Measurements from ENCODE around the gene STXBP4.
A peak's percentile ranks its signal among the peaks of the same experiment; 100 is the strongest.

The STXBP4 gene, protein sequence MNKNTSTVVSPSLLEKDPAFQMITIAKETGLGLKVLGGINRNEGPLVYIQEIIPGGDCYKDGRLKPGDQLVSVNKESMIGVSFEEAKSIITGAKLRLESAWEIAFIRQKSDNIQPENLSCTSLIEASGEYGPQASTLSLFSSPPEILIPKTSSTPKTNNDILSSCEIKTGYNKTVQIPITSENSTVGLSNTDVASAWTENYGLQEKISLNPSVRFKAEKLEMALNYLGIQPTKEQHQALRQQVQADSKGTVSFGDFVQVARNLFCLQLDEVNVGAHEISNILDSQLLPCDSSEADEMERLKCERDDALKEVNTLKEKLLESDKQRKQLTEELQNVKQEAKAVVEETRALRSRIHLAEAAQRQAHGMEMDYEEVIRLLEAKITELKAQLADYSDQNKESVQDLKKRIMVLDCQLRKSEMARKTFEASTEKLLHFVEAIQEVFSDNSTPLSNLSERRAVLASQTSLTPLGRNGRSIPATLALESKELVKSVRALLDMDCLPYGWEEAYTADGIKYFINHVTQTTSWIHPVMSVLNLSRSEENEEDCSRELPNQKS

DNA sequence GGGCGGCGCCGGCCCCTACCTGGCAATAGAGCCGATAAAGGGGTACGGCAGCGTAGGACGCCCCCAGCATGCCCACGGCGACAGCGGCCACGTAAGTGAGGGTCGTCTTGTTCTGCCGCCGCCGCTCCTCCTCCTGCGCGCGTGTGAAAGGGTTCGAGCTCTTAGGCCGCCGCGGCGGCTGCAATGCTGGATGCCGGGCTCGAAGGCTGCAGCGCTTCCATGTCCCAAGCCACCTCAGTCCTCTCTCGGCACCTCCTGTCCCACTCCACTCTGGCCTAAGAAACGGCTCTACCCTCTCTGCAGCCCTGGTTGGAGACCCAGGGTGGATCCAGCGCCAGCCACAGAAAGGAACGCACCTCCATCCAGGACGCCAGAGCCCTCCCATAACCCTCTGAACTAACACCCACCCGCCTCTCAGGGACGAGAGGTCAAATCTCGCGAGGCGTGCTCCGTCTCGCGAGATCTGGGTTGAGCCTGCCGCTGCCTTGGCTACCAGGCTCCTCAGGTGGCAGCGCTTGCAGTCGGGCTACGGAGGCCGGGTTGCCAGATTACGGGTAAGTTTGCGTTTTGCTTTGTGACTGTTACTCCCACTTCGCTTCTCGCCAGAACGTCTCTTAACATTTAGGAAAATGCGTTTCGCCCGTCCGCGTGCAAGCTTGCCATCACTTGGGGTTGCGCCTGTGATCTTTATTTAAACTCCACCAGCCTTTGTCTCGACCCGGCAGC, at the start of gene STXBP4, which contains the start of gene COX11:
STXBP4 (plus strand) TSS at position 504 of the 726 bp plus-strand sequence. CDS start 17,455 bp downstream, outside the sequence.
COX11 (minus strand) TSS at position 393 of the 726 bp plus-strand sequence; CDS start at position 385, 8 bp downstream.
- peak; percentile 88 to 91 for DNase-seq (ENCODE audit: low read depth in 2 of 2)

DNA sequence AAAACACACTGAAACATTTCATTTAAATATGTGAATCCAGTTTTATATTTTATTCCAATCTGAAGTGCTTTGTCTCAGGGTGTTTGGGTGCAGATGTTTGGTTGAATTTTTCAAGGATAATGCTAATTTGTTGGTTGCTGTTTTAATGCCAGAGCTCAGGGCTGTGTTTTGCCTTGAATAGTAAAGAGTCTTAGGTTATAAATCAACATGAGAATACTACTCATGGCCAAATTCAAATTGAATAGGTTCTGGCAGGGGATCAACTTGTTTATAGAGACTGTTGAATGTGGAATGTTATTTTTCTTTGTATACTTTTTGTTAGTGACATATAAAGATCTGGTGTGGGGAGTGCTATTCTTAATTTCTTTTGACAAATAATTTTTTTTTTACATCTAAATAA, 49.1 kb upstream of the STXBP4 start:
- no peak for DNase-seq (ENCODE audit: low read depth in 2 of 2)

DNA sequence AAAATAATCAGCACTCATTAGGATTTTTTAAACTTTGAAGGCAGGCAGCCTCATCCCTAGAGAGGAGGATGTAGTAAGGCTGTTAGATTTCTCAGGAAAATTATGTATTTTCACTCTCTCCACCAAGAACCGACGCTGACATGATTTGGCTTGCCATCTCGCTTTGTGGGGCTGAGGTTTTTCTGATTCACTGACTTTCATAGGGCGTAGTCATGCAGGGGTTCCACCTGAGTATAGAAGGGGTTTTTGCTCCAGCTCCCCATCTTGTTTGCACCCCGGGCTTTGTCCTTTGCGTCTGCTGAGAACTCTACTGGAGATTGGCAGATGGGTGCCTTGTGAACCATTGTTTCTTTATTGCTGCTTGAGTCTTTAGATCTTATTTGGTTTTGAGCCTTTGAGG, 47.7 kb upstream of the STXBP4 start:
- no peak for DNase-seq (ENCODE audit: low read depth in 2 of 2)

DNA sequence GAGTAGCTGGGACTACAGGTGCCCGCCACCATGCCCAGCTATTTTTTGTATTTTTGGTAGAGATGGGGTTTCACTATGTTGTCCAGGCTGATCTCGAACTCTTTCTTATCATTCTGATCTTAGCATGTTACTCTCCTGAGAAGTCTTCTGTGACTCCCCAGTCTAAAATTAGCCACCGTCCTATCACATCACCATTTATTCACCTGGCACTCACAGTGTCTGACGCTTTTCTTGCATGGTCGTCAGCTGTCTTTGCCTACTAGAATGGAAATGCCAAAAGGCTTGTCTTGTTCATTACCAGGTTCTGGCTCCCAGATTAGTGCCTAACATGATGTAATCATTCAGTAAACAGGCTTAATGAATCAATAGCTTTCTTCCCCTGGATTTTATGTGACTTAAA, 44.2 kb upstream of the STXBP4 start:
- no peak for DNase-seq (ENCODE audit: low read depth in 2 of 2)

DNA sequence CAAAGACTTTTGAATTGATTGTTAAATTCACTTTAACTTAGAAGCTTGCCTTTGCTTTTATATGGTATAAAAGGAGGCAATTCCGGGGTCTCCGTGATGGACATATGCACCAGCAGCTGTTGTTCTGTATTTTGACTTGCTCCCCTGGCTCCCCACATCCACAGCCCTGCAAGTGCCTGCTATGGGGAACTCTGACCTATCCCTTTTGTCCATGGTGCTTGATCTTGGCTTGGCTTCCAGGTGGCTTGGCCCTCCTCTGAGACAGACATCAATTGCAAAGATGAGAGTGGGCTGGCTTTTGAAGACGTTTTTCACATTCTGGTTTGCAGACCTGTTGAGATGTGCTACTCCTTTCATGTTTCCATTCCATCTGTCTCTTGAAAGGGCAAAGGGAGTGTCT, 41.0 kb upstream of the STXBP4 start:
- DNase-seq (ENCODE audit: low read depth in 2 of 2): no peak

DNA sequence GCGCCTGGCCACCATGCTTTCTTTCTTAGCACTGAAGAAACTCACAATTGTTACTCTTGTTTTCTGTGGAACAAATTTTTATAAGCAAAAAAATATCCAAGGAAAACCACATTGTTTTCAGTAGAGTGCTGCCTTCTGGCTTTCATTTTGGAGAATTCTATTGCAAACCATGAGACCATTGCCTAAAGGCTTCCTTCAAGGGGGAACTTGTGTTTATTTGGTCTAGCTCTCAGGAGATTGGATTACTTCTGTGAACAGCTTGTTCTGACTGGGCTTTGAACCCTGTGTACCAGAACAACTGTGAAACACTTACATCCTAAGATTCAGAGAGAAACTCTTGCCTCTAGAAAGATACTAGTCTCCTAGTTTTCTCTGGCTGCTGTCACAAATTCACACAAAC, 35.9 kb upstream of the STXBP4 start:
- DNase-seq (ENCODE audit: low read depth in 2 of 2): no peak

DNA sequence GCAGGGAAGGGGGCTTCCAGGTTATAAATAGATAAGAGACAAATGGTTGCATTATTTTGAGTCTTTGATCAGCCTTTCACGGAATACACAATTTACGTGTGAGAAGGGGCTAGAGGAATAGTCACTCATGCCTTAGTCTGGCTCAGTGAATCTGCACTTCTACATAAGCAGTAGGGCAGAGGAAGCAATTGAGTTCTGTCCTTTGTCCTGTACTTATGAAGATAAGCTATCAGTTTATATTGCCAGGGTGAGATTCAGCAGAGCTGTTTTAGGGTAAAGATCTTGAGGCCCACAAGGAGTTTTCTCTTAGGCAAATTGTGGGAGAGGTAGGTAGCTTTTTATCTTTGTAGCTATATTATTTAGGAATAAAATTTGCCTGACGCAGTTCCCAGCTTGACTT, 34.6 kb upstream of the STXBP4 start:
- DNase-seq (ENCODE audit: low read depth in 2 of 2): no peak

DNA sequence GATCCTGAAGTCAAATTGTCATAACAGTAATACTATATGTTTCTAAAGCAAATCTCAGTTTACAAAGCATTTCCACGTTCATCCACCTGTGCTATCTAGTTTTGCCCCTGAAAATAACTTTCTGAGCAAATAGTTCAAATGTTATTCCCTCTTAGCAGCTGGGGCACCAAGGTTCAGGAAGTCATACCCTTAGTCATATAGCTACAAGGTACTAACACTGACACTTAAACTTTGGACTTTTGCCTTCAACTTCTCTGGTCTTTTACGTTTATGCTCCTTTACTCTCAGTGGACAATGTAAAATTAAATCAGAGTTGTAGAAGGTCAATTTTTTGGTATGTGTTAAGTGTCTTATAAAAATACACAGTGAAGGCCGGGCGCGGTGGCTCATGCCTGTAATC, 33.1 kb upstream of the STXBP4 start:
- DNase-seq (ENCODE audit: low read depth in 2 of 2): no peak

DNA sequence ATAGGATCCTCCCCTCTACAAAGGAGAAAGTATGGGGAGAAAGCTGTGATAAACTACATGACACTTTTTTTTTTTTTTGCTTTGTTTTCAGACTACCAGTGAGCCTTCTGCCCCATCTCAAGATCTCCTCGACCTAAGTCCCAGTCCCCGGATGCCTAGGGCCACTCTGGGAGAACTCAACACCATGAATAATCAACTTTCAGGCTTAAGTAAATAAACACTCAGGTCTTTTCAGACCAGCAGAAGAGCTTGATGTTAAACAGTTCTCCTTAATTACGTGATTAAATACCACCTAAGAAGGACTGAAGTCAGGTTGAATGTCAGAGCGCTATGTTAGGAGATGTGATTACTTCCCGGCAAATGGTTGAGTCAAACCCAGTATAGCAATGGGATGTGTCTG, 31.5 kb upstream of the STXBP4 start:
- no peak for DNase-seq (ENCODE audit: low read depth in 2 of 2)

DNA sequence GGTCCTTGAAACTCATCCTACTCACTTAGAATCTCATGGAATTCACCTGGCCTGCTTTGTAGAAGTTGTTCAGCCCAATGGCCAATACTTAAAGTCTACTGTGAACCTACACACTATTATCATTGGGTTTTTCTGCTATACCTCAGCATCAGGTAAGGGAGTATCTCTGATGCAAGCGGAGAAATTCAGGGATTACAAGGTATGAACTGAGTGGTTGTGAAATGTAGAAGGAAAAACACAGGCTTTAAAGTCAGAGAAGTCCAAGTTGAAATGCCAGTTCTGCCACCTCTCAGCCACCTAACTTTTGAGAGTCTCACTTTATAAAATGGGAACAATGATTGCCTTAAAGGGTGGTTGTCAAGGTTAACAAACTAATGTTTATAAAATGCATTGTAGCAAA, 31.1 kb upstream of the STXBP4 start:
- no peak for DNase-seq (ENCODE audit: low read depth in 2 of 2)

DNA sequence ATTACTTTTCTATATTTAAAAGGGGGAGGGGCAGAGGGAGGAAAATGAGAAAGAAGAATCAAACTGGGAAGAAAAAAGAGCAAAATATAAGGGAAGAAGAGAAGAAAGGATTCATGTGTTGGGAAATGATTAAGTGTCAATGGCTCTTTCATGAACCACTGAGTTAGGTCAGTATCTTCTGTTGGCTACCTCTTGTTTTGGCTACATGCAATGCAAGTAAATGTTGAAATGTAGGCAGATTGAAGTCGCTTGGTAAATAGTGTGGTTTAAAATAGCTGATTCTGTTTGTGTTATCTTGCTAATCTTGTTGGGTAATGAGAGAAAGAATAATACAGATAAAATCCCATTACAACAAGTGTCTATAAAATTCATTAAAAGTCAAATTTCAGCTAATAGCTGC, 27.3 kb upstream of the STXBP4 start:
- no peak for DNase-seq (ENCODE audit: low read depth in 2 of 2)

DNA sequence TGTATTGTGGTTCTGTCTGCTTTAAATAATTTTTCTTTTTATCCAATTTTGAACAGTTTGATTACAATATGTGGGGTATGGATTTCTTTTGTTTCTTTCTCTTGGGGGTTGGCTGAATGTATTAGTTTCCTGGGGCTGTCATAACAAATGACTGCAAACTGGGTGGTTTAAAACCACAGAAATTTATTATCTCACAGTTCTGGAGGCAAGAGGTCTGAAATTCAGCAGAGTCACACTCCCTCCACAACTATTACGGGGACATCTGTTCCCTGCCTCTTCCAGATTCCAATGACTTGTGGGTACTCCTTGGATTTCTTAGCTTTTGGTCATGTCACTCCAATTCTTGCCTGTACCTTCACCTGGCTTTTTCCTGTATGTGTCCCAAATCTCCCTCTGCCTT, 23.8 kb upstream of the STXBP4 start:
- no peak for DNase-seq (ENCODE audit: low read depth in 2 of 2)

DNA sequence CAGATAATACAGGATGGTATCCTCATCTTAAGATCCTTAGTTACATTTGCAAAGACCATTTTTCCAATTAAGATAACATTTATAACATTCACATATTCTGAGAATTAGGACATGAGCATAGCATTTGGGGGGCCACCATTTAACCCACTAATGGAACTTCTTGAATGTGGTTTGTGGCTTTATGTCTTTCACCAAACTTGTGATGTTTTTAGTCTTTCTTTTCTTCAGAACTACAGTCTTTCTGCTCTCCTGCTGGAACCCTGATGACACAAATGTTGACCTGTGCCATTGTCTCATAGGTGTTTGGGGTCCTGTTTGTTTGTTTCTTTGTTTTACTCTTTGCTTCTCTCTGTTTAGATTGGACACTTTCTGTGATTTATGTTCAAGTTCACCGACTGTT, 23.3 kb upstream of the STXBP4 start:
- DNase-seq (ENCODE audit: low read depth in 2 of 2): no peak

DNA sequence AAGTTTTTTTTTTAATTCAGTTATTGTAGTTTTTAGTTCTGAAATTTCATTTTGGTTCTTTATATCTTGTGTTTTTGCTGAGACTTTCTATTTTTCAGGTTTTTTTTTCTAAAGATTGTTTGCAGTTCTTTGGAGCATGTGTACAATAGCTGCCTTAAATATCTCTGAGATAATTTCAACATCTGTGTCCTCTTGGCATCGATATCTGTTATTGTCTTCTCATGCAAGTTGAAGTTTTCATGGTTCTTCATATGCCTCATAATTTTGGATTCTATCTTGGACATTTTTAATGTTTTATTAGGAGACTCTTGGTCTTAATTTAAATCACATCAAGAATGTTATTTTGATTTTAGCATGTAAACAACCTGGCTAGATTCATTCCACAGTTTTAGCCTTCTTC, 22.9 kb upstream of the STXBP4 start:
- no peak for DNase-seq (ENCODE audit: low read depth in 2 of 2)

DNA sequence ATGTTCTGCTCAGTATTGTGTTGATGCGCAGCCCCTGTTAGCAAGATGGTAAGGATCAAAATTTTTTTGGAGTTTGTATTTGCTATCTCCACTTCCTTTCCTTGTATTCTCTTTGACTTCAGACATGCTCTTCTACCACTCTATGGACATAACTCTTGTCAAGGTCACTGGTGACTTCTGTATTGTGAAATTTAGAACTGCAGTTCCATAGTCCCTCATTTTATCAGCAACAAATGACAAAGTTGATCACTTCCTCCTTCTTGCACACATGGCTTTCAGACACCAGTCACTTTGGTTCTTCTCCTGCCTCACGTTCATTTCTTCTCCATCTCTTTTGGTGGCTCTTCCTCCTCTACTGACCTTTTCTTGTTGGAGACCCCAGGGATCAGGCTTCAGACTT, 21.2 kb upstream of the STXBP4 start:
- DNase-seq (ENCODE audit: low read depth in 2 of 2): no peak

DNA sequence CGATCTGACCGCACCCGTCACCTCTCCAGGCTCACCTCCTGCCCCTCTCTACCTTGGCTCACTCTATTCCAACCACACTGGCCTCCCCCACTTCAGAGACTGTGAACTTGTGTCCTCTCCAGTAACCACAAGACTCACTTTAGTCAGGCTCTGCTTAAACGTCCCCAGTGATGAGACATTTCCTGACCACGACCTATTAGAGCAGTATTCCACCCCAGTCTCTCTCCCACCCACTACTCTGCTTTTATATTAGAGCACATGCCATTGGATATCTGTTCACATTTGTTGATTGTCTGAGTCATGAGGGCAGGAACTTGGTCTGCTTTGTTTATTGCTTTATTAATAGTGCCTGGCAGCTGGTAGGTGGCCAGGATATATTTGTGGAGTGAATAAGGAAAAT, 20.2 kb upstream of the STXBP4 start:
- peak; percentile 2 to 16 for DNase-seq (ENCODE audit: low read depth in 2 of 2)

DNA sequence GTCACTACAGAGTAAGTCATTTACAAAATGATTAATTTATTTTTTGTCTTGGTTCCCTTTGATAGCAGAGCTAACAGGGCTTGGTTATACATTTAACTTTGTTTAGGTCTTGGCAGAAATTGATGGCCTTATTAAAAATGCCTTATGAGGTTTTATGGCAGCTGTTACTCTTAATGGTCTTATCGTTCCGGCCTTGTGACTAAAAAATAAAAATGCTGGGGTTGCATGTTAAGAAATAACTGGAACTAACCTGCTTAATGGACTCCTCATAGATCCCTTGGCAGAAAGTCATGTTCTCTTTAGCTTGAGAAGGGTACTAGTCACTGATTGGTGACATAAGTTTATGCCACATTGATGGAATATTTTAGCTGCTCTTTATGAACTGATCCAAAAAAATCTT, 18.4 kb upstream of the STXBP4 start:
- DNase-seq (ENCODE audit: low read depth in 2 of 2): no peak

DNA sequence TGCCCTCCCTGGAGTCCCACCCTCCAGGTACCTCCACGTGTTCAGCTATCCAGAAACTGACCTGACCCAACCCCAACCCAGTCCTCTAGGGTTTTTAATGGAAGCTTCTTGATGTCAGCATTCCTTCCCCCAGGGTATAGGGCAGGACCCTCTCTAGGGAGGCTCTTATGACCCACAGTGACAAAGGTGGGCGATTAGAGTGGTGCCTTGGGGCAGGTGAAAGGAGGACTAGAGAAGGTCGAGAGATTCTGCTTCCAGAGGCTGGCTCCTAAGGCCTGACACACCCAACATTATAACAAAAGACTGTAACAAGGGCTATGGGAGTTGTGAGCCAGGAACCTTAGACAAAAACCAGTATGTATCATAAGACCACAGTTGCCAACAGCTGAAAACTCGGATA, 17.3 kb upstream of the STXBP4 start:
- DNase-seq (ENCODE audit: low read depth in 2 of 2): no peak

DNA sequence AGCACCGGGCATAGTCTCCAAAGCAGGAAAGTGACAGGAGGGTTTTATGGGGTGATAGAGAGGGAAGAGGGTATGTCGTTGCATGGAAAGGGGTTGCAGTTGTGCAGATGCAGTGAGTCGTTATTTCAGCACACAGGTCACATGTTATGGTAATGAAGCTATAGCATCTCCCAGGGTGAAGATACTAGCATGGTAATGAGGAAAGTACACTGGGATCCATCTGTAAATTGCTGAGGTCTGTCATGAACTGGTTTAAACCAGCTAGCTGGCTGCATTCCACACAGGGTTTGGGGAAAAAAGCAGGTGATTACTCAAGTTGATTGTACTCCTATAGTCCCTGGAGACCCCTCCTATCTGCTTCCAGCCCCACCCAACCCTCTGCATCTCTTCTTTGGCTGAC, 11.8 kb upstream of the STXBP4 start:
- DNase-seq (ENCODE audit: low read depth in 2 of 2): no peak

DNA sequence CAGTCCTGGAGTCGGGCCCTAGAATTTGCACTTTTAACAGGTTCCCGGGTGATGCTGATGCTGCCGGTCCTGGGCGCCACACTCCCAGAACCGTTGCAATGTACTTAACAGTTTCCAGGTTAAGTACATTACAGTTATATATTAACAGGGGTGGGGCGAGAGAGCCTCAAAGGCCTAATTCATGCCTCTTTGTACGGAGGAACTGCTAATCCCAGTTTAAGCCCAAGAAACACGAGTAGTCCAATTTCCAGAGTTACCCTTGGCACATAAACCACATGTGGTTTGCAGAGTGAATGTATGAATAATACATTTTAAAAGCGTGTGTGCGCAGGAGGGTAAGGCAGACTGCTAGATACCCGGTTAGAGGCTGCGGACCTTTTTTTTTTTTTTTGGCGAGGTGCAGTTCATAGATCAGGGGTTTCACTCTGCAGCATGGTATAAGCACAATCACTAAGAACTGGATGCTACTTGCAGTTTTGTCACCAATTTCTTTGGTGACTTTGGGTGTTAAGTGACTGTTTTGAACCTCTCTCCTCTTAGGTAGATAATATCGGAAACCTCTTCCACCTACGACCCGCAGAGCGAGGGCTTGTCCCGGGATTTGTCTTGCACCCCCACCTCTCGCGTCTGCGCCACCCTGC, 824 bp upstream of the STXBP4 start:
- no peak for DNase-seq (ENCODE audit: low read depth in 2 of 2)

DNA sequence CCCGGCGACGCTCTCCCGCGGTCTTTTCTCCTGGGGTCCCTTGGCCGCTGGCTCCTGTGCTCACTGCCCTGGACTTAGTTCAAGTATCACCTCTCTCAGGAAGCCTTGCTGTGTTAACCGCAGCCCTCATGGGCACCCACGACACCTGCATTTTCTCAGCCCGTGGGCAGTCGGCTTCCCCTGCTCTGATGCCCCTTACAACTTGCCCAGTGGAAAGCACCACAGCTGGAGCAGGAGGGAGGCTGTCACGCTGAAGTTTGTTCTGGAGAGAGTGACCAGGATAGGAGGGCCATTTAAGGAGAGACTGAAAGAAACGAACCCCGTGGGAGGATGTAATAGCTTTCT, 395 bp downstream of the STXBP4 start:
- no peak for DNase-seq (ENCODE audit: low read depth in 2 of 2)

All from stimulated activated CD8-positive, alpha-beta memory T cell treated with anti-CD3 and anti-CD28 coated beads, Interleukin-15, amount 100 ng/mL, for 48 hours (primary cell).